SK-N-SH treated with all-trans-retinoic acid at 6 μM for 48 hours (cell line): Measurements from ENCODE around the gene SMOC2.

Experiments
- ATAC-seq: fragments of 200-7000 bp; cut with Tn5 transposase; 3 replicates; pipeline ENCODE4 v1.9.1; 2020; ENCODE audit warnings: mild to moderate bottlenecking, moderate library complexity
- ARNTL ChIP-seq: fragments of 450-650 bp; formaldehyde crosslinking; IDR thresholded peaks from 2 replicates; pipeline ENCODE4 v1.5.0; 2020; ENCODE audit warnings: low read depth, mild to moderate bottlenecking, moderate library complexity, borderline replicate concordance
- BACH2 ChIP-seq: fragments of 250-450 bp; sonication (Bioruptor Pico); IDR thresholded peaks from 2 replicates; pipeline ENCODE4 v1.9.0; 2021; ENCODE audit warnings: mild to moderate bottlenecking, borderline replicate concordance
- ESRRG ChIP-seq: fragments of 250-450 bp; sonication (Bioruptor Pico); IDR thresholded peaks from 2 replicates; pipeline ENCODE4 v1.6.1; 2021; ENCODE audit warnings: mild to moderate bottlenecking
- ISL1 ChIP-seq: fragments of 250-450 bp; sonication (Bioruptor Pico); IDR thresholded peaks from 2 replicates; pipeline ENCODE4 v2.1.2; 2022; ENCODE audit warnings: mild to moderate bottlenecking, moderate library complexity
- OSR1 ChIP-seq: fragments of 250-450 bp; sonication (Bioruptor Pico); IDR thresholded peaks from 2 replicates; pipeline ENCODE4 v1.8.0; 2022; ENCODE audit warnings: moderate library complexity, mild to moderate bottlenecking, inconsistent platforms
- POU6F1 ChIP-seq: fragments of 250-450 bp; sonication (Bioruptor Pico); IDR thresholded peaks from 2 replicates; pipeline ENCODE4 v1.8.0; 2021; ENCODE audit warnings: low read depth, mild to moderate bottlenecking, moderate library complexity, borderline replicate concordance
- PPARA ChIP-seq: fragments of 250-450 bp; sonication (Bioruptor Pico); IDR thresholded peaks from 2 replicates; pipeline ENCODE4 v1.5.0; 2020; ENCODE audit warnings: mild to moderate bottlenecking, borderline replicate concordance
- RARB ChIP-seq: fragments of 250-450 bp; sonication (Bioruptor Pico); IDR thresholded peaks from 2 replicates; pipeline ENCODE4 v1.8.0; 2021; ENCODE audit warnings: mild to moderate bottlenecking, moderate library complexity
- SNAI2 ChIP-seq: fragments of 250-450 bp; sonication (Bioruptor Pico); IDR thresholded peaks from 2 replicates; pipeline ENCODE4 v1.5.0; 2020; ENCODE audit warnings: mild to moderate bottlenecking, moderate library complexity
- TCF4 ChIP-seq: fragments of 250-450 bp; sonication (Bioruptor Pico); IDR thresholded peaks from 2 replicates; pipeline ENCODE4 v1.8.0; 2021; ENCODE audit warnings: mild to moderate bottlenecking, moderate library complexity, borderline replicate concordance
- TOX ChIP-seq: fragments of 250-450 bp; sonication (Bioruptor Pico); IDR thresholded peaks from 2 replicates; pipeline ENCODE4 v1.8.0; 2021; ENCODE audit warnings: mild to moderate bottlenecking, moderate library complexity, borderline replicate concordance
- TSHZ2 ChIP-seq: fragments of 250-450 bp; sonication (Bioruptor Pico); IDR thresholded peaks from 2 replicates; pipeline ENCODE4 v1.5.0; 2020; ENCODE audit warnings: mild to moderate bottlenecking, moderate library complexity
- ZC3H10 ChIP-seq: fragments of 250-450 bp; sonication (Bioruptor Pico); IDR thresholded peaks from 2 replicates; pipeline ENCODE4 v1.5.1; 2021; ENCODE audit warnings: mild to moderate bottlenecking, moderate library complexity
- ZFP3 ChIP-seq: fragments of 250-450 bp; sonication (Bioruptor Pico); IDR thresholded peaks from 2 replicates; pipeline ENCODE4 v1.5.0; 2020; ENCODE audit warnings: mild to moderate bottlenecking, moderate library complexity
- ZFP30 ChIP-seq: fragments of 450-650 bp; formaldehyde crosslinking; IDR thresholded peaks from 2 replicates; pipeline ENCODE4 v1.5.0; 2022; ENCODE audit warnings: mild to moderate bottlenecking, moderate library complexity
- ZNF565 ChIP-seq: fragments of 450-650 bp; formaldehyde crosslinking; conservative IDR thresholded peaks from 2 replicates; pipeline ENCODE4 v1.5.0; 2020; ENCODE audit warnings: low read depth, mild to moderate bottlenecking, moderate library complexity
- ZNF70 ChIP-seq: fragments of 450-650 bp; formaldehyde crosslinking; IDR thresholded peaks from 2 replicates; pipeline ENCODE4 v1.5.0; 2020; ENCODE audit warnings: mild to moderate bottlenecking, moderate library complexity
- TF ChIP-seq, protein P1 (sequence below): fragments of 250-450 bp; sonication (Bioruptor Pico); IDR thresholded peaks from 2 replicates; pipeline ENCODE4 v1.5.1; 2021; ENCODE audit warnings: mild to moderate bottlenecking, moderate library complexity
- TF ChIP-seq, protein P2 (sequence below): fragments of 250-450 bp; sonication (Bioruptor Pico); IDR thresholded peaks from 2 replicates; pipeline ENCODE4 v1.5.1; 2020; ENCODE audit warnings: low read depth, mild to moderate bottlenecking, moderate library complexity
- TF ChIP-seq, protein P3 (sequence below): fragments of 250-450 bp; sonication (Bioruptor Pico); IDR thresholded peaks from 2 replicates; pipeline ENCODE4 v1.8.0; 2020; ENCODE audit warnings: mild to moderate bottlenecking, moderate library complexity, borderline replicate concordance

Gene SMOC2

GRCh38 chr6:168699631-168700295 lies 258.8 kb downstream of the SMOC2 start:
- ATAC-seq: no peak
- TF ChIP-seq POU6F1 (CRISPR knock-in tag) (no peak), ZNF70 (CRISPR knock-in tag) (no peak), TOX (no peak), ARNTL (CRISPR knock-in tag) (no peak), TCF4 (CRISPR knock-in tag) (no peak; the same call in 1 of the 2 replicates), BACH2 (CRISPR knock-in tag) (no peak), ZC3H10 (no peak), ZFP30 (CRISPR knock-in tag) (no peak), RARB (CRISPR knock-in tag) (no peak)
- TF ChIP-seq, protein P1, sequence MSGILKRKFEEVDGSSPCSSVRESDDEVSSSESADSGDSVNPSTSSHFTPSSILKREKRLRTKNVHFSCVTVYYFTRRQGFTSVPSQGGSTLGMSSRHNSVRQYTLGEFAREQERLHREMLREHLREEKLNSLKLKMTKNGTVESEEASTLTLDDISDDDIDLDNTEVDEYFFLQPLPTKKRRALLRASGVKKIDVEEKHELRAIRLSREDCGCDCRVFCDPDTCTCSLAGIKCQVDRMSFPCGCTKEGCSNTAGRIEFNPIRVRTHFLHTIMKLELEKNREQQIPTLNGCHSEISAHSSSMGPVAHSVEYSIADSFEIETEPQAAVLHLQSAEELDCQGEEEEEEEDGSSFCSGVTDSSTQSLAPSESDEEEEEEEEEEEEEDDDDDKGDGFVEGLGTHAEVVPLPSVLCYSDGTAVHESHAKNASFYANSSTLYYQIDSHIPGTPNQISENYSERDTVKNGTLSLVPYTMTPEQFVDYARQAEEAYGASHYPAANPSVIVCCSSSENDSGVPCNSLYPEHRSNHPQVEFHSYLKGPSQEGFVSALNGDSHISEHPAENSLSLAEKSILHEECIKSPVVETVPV: no peak

- ATAC-seq: no peak
- TF ChIP-seq SNAI2 (CRISPR knock-in tag) (no peak), ZNF565 (no peak), OSR1 (CRISPR knock-in tag) (no peak), ZFP3 (CRISPR knock-in tag) (no peak), ISL1 (no peak), TSHZ2 (CRISPR knock-in tag) (no peak), ZFP30 (CRISPR knock-in tag) (no peak), PPARA (CRISPR knock-in tag) (no peak), TCF4 (CRISPR knock-in tag) (no peak), ESRRG (CRISPR knock-in tag) (no peak)
- TF ChIP-seq, protein P2, sequence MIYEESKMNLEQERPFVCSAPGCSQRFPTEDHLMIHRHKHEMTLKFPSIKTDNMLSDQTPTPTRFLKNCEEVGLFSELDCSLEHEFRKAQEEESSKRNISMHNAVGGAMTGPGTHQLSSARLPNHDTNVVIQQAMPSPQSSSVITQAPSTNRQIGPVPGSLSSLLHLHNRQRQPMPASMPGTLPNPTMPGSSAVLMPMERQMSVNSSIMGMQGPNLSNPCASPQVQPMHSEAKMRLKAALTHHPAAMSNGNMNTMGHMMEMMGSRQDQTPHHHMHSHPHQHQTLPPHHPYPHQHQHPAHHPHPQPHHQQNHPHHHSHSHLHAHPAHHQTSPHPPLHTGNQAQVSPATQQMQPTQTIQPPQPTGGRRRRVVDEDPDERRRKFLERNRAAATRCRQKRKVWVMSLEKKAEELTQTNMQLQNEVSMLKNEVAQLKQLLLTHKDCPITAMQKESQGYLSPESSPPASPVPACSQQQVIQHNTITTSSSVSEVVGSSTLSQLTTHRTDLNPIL (CRISPR knock-in tag): no peak
- TF ChIP-seq, protein P1: no peak
- TF ChIP-seq, protein P3, sequence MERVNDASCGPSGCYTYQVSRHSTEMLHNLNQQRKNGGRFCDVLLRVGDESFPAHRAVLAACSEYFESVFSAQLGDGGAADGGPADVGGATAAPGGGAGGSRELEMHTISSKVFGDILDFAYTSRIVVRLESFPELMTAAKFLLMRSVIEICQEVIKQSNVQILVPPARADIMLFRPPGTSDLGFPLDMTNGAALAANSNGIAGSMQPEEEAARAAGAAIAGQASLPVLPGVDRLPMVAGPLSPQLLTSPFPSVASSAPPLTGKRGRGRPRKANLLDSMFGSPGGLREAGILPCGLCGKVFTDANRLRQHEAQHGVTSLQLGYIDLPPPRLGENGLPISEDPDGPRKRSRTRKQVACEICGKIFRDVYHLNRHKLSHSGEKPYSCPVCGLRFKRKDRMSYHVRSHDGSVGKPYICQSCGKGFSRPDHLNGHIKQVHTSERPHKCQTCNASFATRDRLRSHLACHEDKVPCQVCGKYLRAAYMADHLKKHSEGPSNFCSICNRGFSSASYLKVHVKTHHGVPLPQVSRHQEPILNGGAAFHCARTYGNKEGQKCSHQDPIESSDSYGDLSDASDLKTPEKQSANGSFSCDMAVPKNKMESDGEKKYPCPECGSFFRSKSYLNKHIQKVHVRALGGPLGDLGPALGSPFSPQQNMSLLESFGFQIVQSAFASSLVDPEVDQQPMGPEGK (CRISPR knock-in tag): no peak
- TF ChIP-seq, all 23 proteins: peak for 0
Measured at GRCh38 chr6:168700880-168701279, 259.9 kb downstream of the SMOC2 start.
